ENCODE results near the gene LMF1. TPM values are rescaled to one million over a fixed set of nuclear protein-coding genes. Genes with fewer than 3 reads are reported as not detected.
"Not testable (repeated sequence)": the region's sequence is repeated elsewhere in the genome, so short reads cannot be mapped to it uniquely, and the experiment has no call there.

LMF1 gene
- total RNA-seq, 2 experiments from 2014 or later = 9.5 to 12.2 TPM

DNA sequence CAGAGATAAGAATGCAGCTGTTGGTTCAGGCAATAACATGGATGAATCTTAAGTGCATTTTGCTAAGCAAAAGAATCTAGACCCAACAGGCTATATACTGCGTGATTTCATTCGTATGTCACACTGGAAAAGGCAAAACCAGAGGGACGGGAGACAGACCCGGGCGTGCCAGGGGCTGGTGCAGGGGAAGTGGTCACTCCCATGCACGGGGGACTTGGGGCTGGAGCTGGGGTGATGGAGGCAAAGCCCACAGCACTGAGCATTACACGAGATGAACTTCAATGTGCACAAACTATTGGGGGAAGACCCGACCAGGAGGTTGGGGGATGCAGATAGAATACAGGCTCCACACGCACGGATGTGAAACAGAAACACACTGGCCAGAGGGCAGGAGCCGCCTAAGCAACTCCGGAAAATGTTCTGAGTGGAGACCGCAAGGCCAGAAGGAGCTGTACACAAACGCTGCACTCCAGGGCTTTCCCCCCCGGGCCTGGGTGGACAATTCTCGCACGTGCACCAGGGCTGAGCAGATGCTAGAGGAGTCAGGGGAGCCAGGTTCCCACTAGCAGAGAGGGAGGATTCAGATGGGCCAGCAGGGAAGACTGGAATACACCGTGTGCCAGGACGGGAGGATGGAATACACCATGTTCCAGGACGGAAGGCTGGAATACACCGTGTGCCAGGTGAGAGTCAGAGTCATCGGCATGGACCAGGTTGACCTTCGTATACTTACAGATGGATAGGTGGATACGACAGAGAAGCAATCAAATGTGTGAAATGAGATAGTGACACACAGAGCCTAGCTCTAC lies 11.3 kb downstream of the LMF1 start:
- peaks cover 20% of the 10 kb centered on the region for H3K4me1 Mint-ChIP-seq
- intact Hi-C loops (cut with DNase I, micrococcal nuclease) = loop anchor here in 1 of 2 experiments (5.0 kb wide), 1 partner anchor 43 kb away; no protein-coding TSS in a partner anchor
- DNase-seq (no peak), ATAC-seq (no peak)
- ChIA-PET CTCF (no interaction called here), POLR2A (no interaction called here)
- no peaks in the 10 kb centered on the region for H3K27me3 Mint-ChIP-seq
- H3K9me3 Mint-ChIP-seq (ENCODE audit: low read depth) = no peaks in the 10 kb centered on the region
- H3K36me3 Mint-ChIP-seq (ENCODE audit: low read depth) = no peaks in the 10 kb centered on the region
- no peak overlapping the region for H3K4me3 Mint-ChIP-seq
- H3K27ac Mint-ChIP-seq = no peak overlapping the region

DNA sequence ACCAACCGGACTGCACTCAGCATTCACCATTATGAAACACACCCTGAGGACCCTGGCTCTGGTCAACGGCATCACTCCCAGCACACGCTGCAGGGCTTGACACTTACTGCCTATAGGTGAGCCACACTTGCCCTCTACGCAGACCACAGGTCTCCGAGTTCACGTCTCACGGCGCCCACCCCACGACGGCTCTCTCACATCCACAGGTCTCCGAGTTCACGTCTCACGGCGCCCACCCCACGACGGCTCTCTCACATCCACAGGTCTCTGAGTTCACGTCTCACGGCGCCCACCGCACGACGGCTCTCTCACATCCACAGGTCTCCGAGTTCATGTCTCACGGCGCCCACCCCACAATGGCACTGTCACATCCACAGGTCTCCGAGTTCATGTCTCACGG lies 15.0 kb downstream of the LMF1 start:
- H3K27ac Mint-ChIP-seq; POLR2A ChIA-PET; ATAC-seq; H3K9me3 Mint-ChIP-seq (ENCODE audit: low read depth); H3K4me3 Mint-ChIP-seq; intact Hi-C loops (cut with DNase I, micrococcal nuclease); H3K4me1 Mint-ChIP-seq; CTCF ChIA-PET; H3K36me3 Mint-ChIP-seq (ENCODE audit: low read depth); H3K27me3 Mint-ChIP-seq; DNase-seq: not testable (repeated sequence)

DNA sequence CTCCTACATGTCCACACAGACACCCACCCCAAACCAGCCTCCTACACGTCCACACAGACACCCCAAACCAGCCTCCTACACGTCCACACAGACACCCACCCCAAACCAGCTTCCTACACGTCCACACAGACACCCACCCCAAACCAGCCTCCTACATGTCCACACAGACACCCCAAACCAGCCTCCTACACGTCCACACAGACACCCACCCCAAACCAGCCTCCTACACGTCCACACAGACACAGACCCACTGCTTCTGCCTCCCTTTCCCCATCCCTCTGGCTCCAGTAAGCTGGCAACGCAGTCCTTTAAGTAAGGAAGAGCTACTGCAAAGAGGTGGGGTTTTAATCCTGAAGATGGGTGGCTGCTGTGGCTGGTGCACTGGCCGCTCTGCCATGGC lies 17.0 kb downstream of the LMF1 start:
- CTCF ChIA-PET = interaction anchor here (0.6 to 0.7 kb wide), 2 partner anchors 10 to 293 kb away, joined by 3 read pairs; no protein-coding TSS in a partner anchor
- ATAC-seq; H3K27me3 Mint-ChIP-seq; H3K4me3 Mint-ChIP-seq; POLR2A ChIA-PET; H3K4me1 Mint-ChIP-seq; H3K27ac Mint-ChIP-seq; H3K9me3 Mint-ChIP-seq (ENCODE audit: low read depth); intact Hi-C loops (cut with DNase I, micrococcal nuclease); H3K36me3 Mint-ChIP-seq (ENCODE audit: low read depth); DNase-seq: not testable (repeated sequence)

DNA sequence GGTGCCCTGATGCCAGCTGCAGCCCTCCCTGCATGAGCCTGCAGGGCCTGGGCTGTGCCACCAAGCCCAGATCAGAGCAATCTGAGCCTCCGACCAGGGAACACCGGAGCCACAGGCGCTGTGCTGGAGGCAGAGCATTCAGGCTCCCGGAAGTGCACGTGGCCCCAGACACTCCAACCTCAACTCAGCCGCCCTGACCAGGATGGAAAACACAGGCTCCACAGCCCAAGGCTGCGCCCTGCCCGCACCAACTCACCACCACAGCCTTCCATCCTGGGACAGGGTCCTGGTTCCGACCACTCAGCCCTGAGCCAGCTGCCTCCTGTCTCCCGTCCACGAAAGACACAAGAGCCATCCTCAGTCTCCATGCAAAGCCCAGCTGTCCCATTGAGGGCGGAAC lies 18.5 kb downstream of the LMF1 start:
- DNase-seq = no peak
- Mint-ChIP-seq H3K27ac (no peak overlapping the region), H3K36me3 (ENCODE audit: low read depth) (peaks cover 3% of the 10 kb centered on the region), H3K4me1 (no peaks in the 10 kb centered on the region), H3K4me3 (no peak overlapping the region), H3K27me3 (no peaks in the 10 kb centered on the region), H3K9me3 (ENCODE audit: low read depth) (no peaks in the 10 kb centered on the region)
- ChIA-PET POLR2A (no interaction called here), CTCF (no interaction called here)
- ATAC-seq = no peak
- intact Hi-C loops (cut with DNase I, micrococcal nuclease) = no loop called here

DNA sequence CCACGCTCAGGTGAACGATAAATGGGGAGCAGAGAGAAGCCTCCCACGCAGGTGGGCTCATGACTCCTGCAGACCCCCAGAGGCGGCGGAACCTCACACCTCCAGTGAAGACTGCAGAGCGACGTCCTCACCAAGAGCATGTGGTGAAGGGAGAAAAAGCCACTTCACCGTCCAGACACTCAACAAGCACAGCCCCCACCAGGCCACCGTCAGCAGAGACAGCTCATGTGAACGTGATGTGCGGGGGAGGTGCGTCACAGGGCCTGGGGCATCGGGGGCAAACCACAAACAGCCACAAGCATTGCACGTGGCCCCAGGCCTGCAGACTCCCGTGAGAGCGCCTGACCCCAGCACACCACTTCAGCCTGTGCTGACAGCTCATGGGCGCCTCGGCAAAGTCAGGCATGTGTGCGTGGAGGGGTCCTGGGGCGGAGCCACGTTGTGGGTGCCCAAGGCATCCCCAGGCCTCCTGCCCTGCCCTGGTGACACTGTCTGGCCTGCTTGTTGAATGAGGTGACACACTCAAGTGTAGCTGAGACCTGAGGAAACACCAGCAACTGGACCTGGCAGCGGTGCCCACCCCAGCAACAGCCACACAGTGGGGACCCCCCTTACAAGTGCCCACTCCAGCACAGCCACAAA lies 19.0 kb downstream of the LMF1 start:
- POLR2A ChIA-PET = no interaction called here
- Mint-ChIP-seq H3K27ac (no peak overlapping the region), H3K27me3 (no peaks in the 10 kb centered on the region)

DNA sequence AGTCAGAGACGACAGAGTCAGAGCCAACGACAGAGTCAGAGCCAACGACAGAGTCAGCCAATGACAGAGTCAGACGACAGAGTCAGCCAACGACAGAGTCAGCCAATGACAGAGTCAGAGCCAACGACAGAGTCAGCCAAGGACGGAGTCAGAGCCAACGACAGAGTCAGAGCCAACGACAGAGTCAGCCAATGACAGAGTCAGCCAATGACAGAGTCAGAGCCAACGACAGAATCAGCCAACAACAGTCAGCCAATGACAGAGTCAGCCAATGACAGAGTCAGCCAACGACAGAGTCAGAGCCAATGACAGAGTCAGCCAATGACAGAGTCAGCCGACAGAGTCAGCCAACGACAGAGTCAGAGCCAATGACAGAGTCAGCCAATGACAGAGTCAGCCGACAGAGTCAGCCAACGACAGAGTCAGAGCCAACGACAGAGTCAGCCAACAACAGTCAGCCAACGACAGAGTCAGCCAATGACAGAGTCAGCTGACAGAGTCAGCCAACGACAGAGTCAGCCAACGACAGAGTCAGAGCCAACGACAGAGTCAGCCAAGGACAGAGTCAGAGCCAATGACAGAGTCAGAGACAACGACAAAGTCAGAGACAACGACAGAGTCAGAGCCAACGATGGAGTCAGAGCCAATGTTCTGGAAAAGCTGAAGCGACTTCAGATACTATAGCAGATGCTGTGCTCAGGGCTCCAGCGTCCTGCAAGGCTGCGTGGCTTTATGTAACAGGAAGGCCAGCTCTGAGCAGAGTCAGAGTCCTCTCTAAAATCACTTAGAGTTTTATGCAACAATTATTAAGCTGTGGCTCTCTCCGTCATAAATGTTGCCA lies 19.8 kb downstream of the LMF1 start:
- H3K4me1 Mint-ChIP-seq; DNase-seq; H3K9me3 Mint-ChIP-seq (ENCODE audit: low read depth); intact Hi-C loops (cut with DNase I, micrococcal nuclease); H3K27ac Mint-ChIP-seq; H3K27me3 Mint-ChIP-seq; H3K36me3 Mint-ChIP-seq (ENCODE audit: low read depth); POLR2A ChIA-PET; H3K4me3 Mint-ChIP-seq; CTCF ChIA-PET; ATAC-seq: not testable (repeated sequence)

More for the DNA sequence above, 19.0 kb downstream of the LMF1 start:
- Mint-ChIP-seq H3K9me3 (ENCODE audit: low read depth) (no peaks in the 10 kb centered on the region), H3K36me3 (ENCODE audit: low read depth) (peaks cover 3% of the 10 kb centered on the region), H3K4me3 (no peak overlapping the region), H3K4me1 (no peaks in the 10 kb centered on the region)
- intact Hi-C loops (cut with DNase I, micrococcal nuclease) = no loop called here
- DNase-seq (no peak), ATAC-seq (no peak)
- CTCF ChIA-PET = interaction anchor here (0.7 kb wide), 1 partner anchor 69 kb away, joined by 3 read pairs; no protein-coding TSS in a partner anchor

DNA sequence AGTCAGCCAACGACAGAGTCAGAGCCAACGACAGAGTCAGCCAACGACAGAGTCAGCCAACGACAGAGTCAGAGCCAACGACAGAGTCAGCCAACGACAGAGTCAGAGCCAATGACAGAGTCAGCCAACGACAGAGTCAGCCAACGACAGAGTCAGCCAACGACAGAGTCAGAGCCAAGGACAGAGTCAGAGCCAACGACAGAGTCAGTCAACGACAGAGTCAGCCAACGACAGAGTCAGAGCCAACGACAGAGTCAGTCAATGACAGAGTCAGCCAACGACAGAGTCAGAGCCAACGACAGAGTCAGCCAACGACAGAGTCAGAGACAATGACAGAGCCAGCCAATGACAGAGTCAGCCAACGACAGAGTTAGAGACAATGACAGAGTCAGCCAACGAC lies 22.0 kb downstream of the LMF1 start:
- H3K4me1 Mint-ChIP-seq; DNase-seq; H3K36me3 Mint-ChIP-seq (ENCODE audit: low read depth); H3K4me3 Mint-ChIP-seq; ATAC-seq; H3K27ac Mint-ChIP-seq; intact Hi-C loops (cut with DNase I, micrococcal nuclease); H3K27me3 Mint-ChIP-seq; CTCF ChIA-PET; POLR2A ChIA-PET; H3K9me3 Mint-ChIP-seq (ENCODE audit: low read depth): not testable (repeated sequence)

DNA sequence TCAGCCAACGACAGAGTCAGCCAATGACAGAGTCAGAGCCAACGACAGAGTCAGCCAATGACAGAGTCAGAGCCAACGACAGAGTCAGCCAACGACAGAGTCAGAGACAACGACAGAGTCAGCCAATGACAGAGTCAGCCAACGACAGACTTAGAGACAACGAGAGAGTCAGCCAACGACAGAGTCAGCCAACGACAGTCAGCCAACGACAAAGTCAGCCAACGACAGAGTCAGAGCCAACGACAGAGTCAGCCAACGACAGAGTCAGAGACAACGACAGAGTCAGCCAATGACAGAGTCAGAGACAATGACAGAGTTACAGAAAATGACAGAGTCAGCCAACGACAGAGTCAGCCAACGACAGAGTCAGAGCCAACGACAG lies 22.9 kb downstream of the LMF1 start:
- intact Hi-C loops (cut with DNase I, micrococcal nuclease); H3K27ac Mint-ChIP-seq; H3K4me1 Mint-ChIP-seq; H3K27me3 Mint-ChIP-seq; DNase-seq; H3K9me3 Mint-ChIP-seq (ENCODE audit: low read depth); H3K4me3 Mint-ChIP-seq; CTCF ChIA-PET; POLR2A ChIA-PET; ATAC-seq: not testable (repeated sequence)
- H3K36me3 Mint-ChIP-seq (ENCODE audit: low read depth) = peaks cover 11% of the 10 kb centered on the region

DNA sequence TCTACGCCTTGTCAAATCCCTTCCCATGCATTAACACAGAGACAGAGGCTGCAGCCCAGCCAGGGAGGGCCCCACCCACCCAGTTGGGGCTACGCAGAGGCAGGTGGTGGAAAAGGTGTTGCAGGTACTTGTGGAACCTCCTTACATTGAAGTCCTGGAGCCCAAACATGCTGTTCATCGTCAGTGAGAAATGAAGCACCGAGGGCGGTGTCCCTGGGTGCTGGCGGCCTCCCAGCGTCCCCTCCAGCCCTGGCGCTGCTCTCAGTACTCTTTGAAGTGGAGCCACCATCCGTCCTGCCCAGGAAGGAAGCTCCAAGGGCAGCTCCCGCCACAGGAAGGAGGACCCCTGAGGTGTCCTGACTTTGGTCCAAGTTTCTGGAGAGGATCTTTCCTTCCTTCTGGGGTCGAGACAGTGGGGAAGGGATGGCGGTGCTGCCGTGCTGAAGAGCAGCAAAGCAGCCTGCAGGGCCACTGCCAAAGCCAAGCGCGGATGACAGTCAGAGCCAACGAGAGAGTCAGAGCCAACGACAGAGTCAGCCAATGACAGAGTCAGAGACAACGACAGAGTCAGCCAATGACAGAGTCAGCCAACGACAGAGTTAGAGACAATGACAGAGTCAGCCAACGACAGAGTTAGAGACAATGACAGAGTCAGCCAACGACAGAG lies 23.4 kb downstream of the LMF1 start:
- Mint-ChIP-seq H3K36me3 (ENCODE audit: low read depth) (peaks cover 11% of the 10 kb centered on the region), H3K4me3 (no peak overlapping the region), H3K9me3 (ENCODE audit: low read depth) (peaks cover 7% of the 10 kb centered on the region), H3K27me3 (no peaks in the 10 kb centered on the region), H3K27ac (no peak overlapping the region), H3K4me1 (no peaks in the 10 kb centered on the region)
- intact Hi-C loops (cut with DNase I, micrococcal nuclease) = no loop called here
- ATAC-seq (no peak), DNase-seq (no peak)
- ChIA-PET CTCF (no interaction called here), POLR2A (no interaction called here)

DNA sequence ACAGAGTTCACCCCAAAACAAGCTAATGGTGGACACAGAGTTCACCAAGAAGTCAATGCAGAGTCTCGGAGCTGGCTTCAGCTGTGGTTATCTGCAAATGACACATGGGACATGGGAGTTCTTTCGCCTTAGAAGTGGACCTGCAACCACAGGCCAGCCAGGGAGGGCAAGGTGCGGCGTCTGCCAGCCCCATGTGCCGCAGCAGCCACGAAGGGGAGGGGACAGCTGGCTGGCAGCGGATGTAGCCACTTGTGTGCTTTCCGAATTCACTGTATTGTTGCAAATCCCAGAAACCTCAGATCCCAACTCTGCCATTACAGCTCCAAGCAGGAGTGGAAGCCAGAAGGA lies 24.8 kb downstream of the LMF1 start:
- H3K4me1 Mint-ChIP-seq = no peaks in the 10 kb centered on the region
- CTCF ChIA-PET = no interaction called here

DNA sequence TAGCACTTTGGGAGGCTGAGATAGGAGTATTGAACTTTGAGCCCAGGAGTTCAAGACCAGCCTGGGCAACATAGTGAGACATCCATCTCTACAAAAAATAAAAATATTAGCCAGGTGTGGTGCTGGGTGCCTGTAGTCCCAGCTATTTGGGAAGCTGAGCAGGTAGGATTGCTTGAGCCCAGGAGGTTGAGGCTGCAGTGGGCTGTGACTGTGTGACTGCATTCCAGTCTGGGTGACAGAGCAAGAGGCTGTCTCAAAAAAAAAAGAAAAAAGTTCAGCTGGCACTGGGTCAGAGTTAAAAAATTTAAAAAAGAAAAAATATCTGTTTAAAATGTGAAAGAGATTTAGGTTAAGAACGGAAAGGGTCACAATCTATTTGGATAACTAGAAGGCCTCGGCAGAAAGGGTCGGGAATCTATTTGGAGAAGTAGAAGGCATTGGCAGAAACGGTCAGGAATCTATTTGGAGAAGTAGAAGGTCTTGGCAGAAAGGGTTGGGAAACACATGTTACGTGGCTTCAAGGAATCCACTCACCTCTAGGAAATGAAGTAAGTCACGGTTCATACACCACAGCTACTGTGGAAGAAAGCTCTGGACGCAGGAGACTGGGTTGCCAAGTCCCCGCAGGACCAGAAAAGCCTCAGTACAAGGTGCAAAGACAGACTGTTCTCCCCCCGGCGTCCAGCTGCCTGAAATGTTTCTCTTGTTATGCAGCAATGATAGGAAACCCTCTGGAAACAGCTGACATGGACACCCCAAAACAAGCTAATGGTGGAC lies 25.3 kb downstream of the LMF1 start:
- H3K36me3 Mint-ChIP-seq (ENCODE audit: low read depth) = peaks cover 24% of the 10 kb centered on the region
- H3K4me3 Mint-ChIP-seq = no peak overlapping the region
- H3K27me3 Mint-ChIP-seq = no peaks in the 10 kb centered on the region
- peaks cover 15% of the 10 kb centered on the region for H3K9me3 Mint-ChIP-seq (ENCODE audit: low read depth)
- ChIA-PET POLR2A (no interaction called here), CTCF (no interaction called here)
- no peak for ATAC-seq
- no peak for DNase-seq
- H3K27ac Mint-ChIP-seq = no peak overlapping the region
- intact Hi-C loops (cut with DNase I, micrococcal nuclease) = no loop called here
- no peaks in the 10 kb centered on the region for H3K4me1 Mint-ChIP-seq

More for the DNA sequence above, 24.8 kb downstream of the LMF1 start:
- H3K9me3 Mint-ChIP-seq (ENCODE audit: low read depth) = peaks cover 15% of the 10 kb centered on the region
- no peak overlapping the region for H3K4me3 Mint-ChIP-seq
- POLR2A ChIA-PET = no interaction called here
- intact Hi-C loops (cut with DNase I, micrococcal nuclease) = no loop called here
- ATAC-seq (no peak), DNase-seq (no peak)
- peaks cover 20% of the 10 kb centered on the region for H3K36me3 Mint-ChIP-seq (ENCODE audit: low read depth)
- H3K27ac Mint-ChIP-seq = no peak overlapping the region
- H3K27me3 Mint-ChIP-seq = no peaks in the 10 kb centered on the region
